ENCODE measurements around the gene COL23A1. TPM values are rescaled to one million over a fixed set of nuclear protein-coding genes. Genes with fewer than 3 reads are reported as not detected.

COL23A1 gene
- polyA plus RNA-seq, 2 of the 4 experiments (the other 2 are of a cell fraction), result not detected

- H3K27ac ChIP-seq, result no peak overlapping the region
- FAIRE-seq (no peak), DNase-seq (ENCODE audit: low read depth in 1 of 2, low spot score in 1 of 2) (no peak), ATAC-seq (no peak)
- H3K4me1 ChIP-seq, result no peaks in the 10 kb centered on the region
- POLR2A ChIA-PET, result no interaction called here
- TF ChIP-seq HES2 (IDR thresholded peaks at IDR 0.05) (no peak), MAX (IDR thresholded peaks at IDR 0.05) (no peak), TFCP2L1 (CRISPR knock-in tag; IDR thresholded peaks at IDR 0.05) (no peak), ELK1 (IDR thresholded peaks at IDR 0.05; ENCODE audit: low read depth, low read length) (no peak), HOXB5 (CRISPR knock-in tag; IDR thresholded peaks at IDR 0.05) (no peak), BCL3 (IDR thresholded peaks at IDR 0.05) (no peak), ATOH8 (CRISPR knock-in tag; IDR thresholded peaks at IDR 0.05; ENCODE audit: low read depth) (no peak), HEYL (CRISPR knock-in tag; IDR thresholded peaks at IDR 0.05) (no peak), MYC (IDR thresholded peaks at IDR 0.05; ENCODE audit: borderline replicate concordance, low read length) (no peak), ZSCAN20 (CRISPR knock-in tag; IDR thresholded peaks at IDR 0.05) (no peak), HOXA7 (CRISPR knock-in tag; IDR thresholded peaks at IDR 0.05) (no peak), TP53 (CRISPR knock-in tag; IDR thresholded peaks at IDR 0.05) (no peak), KDM5A (IDR thresholded peaks at IDR 0.05) (no peak)
- CTCF ChIA-PET, result interaction anchor here (0.6 to 2.2 kb wide), 6 partner anchors 8 to 1220 kb away, joined by 3 to 16 read pairs (median 4); no protein-coding TSS in a partner anchor
- H3K9me3 ChIP-seq, result peaks cover 20% of the 10 kb centered on the region
- H3K4me3 ChIP-seq, result no peak overlapping the region
- WGBS (ENCODE audit: missing lambda C conversion rate), result 44% methylated on average over 7 of the region's 14 CpGs
- no peak overlapping the region for H3K4me2 ChIP-seq
Measured at GRCh38 chr5:178279026-178279722, 311.0 kb downstream of the COL23A1 start.

GRCh38 chr5:178278358-178279023 is 311.7 kb downstream of the COL23A1 start:
- CTCF ChIA-PET, result interaction anchor here (1.0 kb wide), 1 partner anchor 19 kb away, joined by 3 read pairs; no protein-coding TSS in a partner anchor
- ATAC-seq, result no peak
- 49% methylated on average over 17 of the region's 18 CpGs for WGBS (ENCODE audit: missing lambda C conversion rate)

More at GRCh38 chr5:178278358-178279023, 311.7 kb downstream of the COL23A1 start:
- peaks cover 15% of the 10 kb centered on the region for H3K9me3 ChIP-seq
- FAIRE-seq (no peak), DNase-seq (ENCODE audit: low read depth in 1 of 2, low spot score in 1 of 2) (no peak)
- TF ChIP-seq FOSL2 (IDR thresholded peaks at IDR 0.05) (no peak), FOSL2 (CRISPR knock-in tag; IDR thresholded peaks at IDR 0.05) (no peak), NFE2L2 (conservative IDR thresholded peaks at IDR 0.05; ENCODE audit: low read length) (no peak), ATOH8 (CRISPR knock-in tag; IDR thresholded peaks at IDR 0.05; ENCODE audit: low read depth) (no peak), HMGXB4 (CRISPR knock-in tag; IDR thresholded peaks at IDR 0.05; ENCODE audit: borderline replicate concordance) (no peak)
- H3K27ac ChIP-seq, result no peak overlapping the region
- H3K4me3 ChIP-seq, result no peak overlapping the region
- no peak overlapping the region for H3K4me2 ChIP-seq
- no peaks in the 10 kb centered on the region for H3K4me1 ChIP-seq
- POLR2A ChIA-PET, result no interaction called here

Data from A549 (cell line).